Osteocyte (in vitro differentiated cells): Measurements from ENCODE around the gene COMMD4. TPM values are rescaled to one million over a fixed set of nuclear protein-coding genes. Genes with fewer than 3 reads are reported as not detected.

ENCODE experiments used
- DNase-seq: peaks from one replicate; pipeline ENCODE4 v3.0.0; 2021; ENCODE audit warnings: mixed read lengths; ENCODE audit not compliant: unreplicated experiment; ENCODE audit errors: extremely low spot score
- H3K27ac Mint-ChIP-seq: one replicate; pipeline ENCODE4 v1.8.0; 2021; ENCODE audit warnings: mild to moderate bottlenecking, mixed read lengths; ENCODE audit not compliant: unreplicated experiment
- H3K27me3 Mint-ChIP-seq: one replicate; pipeline ENCODE4 v1.8.0; 2021; ENCODE audit warnings: mixed read lengths; ENCODE audit not compliant: unreplicated experiment
- H3K36me3 Mint-ChIP-seq: one replicate; pipeline ENCODE4 v1.8.0; 2021; ENCODE audit warnings: mixed read lengths; ENCODE audit not compliant: unreplicated experiment
- H3K4me1 Mint-ChIP-seq: one replicate; pipeline ENCODE4 v1.8.0; 2021; ENCODE audit warnings: mixed read lengths; ENCODE audit not compliant: unreplicated experiment
- H3K4me3 Mint-ChIP-seq: one replicate; pipeline ENCODE4 v1.8.0; 2021; ENCODE audit warnings: mild to moderate bottlenecking, moderate library complexity, mixed read lengths; ENCODE audit not compliant: unreplicated experiment
- H3K9me3 Mint-ChIP-seq: one replicate; pipeline ENCODE4 v1.8.0; 2021; ENCODE audit warnings: mixed read lengths; ENCODE audit not compliant: unreplicated experiment
- CTCF ChIP-seq: fragments of 200-600 bp; sonication (generic); IDR thresholded peaks from 2 replicates; pipeline ENCODE4 v1.5.0; 2021; ENCODE audit warnings: antibody characterized with exemption, mild to moderate bottlenecking, moderate library complexity
- total RNA-seq: library from RNA; stranded (reverse); gene quantifications from 2 replicates; pipeline ENCODE4 v1.2.1, GENCODE V29; 2021

Gene COMMD4
- total RNA-seq, 1 donor from 2014 or later: 99.0 TPM

GRCh38 chr15:75350601-75351361 is 14.9 kb downstream of the COMMD4 start:
- Mint-ChIP-seq H3K27me3 (no peaks in the 10 kb centered on the region), H3K9me3 (no peaks in the 10 kb centered on the region), H3K36me3 (no peaks in the 10 kb centered on the region), H3K27ac (no peak overlapping the region), H3K4me1 (peaks cover 14% of the 10 kb centered on the region), H3K4me3 (no peak overlapping the region)
- no peak for TF ChIP-seq CTCF
- DNase-seq: no peak

- Mint-ChIP-seq H3K9me3 (no peaks in the 10 kb centered on the region), H3K4me1 (peaks cover 10% of the 10 kb centered on the region), H3K36me3 (no peaks in the 10 kb centered on the region), H3K27ac (no peak overlapping the region), H3K4me3 (no peak overlapping the region), H3K27me3 (no peaks in the 10 kb centered on the region)
- no peak for TF ChIP-seq CTCF
- DNase-seq: no peak
Observed at GRCh38 chr15:75352186-75353080, 16.6 kb downstream of the COMMD4 start.

GRCh38 chr15:75353604-75354003 is 17.7 kb downstream of the COMMD4 start:
- H3K27ac Mint-ChIP-seq: no peak overlapping the region

GRCh38 chr15:75354454-75354853 is 18.6 kb downstream of the COMMD4 start:
- Mint-ChIP-seq H3K27me3 (no peaks in the 10 kb centered on the region), H3K36me3 (no peaks in the 10 kb centered on the region), H3K4me1 (no peaks in the 10 kb centered on the region), H3K27ac (no peak overlapping the region), H3K9me3 (no peaks in the 10 kb centered on the region), H3K4me3 (no peak overlapping the region)
- DNase-seq: no peak
- no peak for TF ChIP-seq CTCF

More at GRCh38 chr15:75353604-75354003, 17.7 kb downstream of the COMMD4 start:
- Mint-ChIP-seq H3K9me3 (no peaks in the 10 kb centered on the region), H3K4me3 (no peak overlapping the region), H3K27me3 (no peaks in the 10 kb centered on the region), H3K36me3 (no peaks in the 10 kb centered on the region), H3K4me1 (peaks cover 7% of the 10 kb centered on the region)
- no peak for DNase-seq
- no peak for TF ChIP-seq CTCF

- Mint-ChIP-seq H3K9me3 (no peaks in the 10 kb centered on the region), H3K27ac (no peak overlapping the region), H3K36me3 (no peaks in the 10 kb centered on the region), H3K27me3 (no peaks in the 10 kb centered on the region), H3K4me1 (no peaks in the 10 kb centered on the region), H3K4me3 (no peak overlapping the region)
- TF ChIP-seq CTCF: no peak
- DNase-seq: no peak
Observed at GRCh38 chr15:75355369-75355768, 19.5 kb downstream of the COMMD4 start.
